ENCODE results near the gene DNM3.
A peak's percentile ranks its signal among the peaks of the same experiment; 100 is the strongest.

The DNM3 gene

DNA sequence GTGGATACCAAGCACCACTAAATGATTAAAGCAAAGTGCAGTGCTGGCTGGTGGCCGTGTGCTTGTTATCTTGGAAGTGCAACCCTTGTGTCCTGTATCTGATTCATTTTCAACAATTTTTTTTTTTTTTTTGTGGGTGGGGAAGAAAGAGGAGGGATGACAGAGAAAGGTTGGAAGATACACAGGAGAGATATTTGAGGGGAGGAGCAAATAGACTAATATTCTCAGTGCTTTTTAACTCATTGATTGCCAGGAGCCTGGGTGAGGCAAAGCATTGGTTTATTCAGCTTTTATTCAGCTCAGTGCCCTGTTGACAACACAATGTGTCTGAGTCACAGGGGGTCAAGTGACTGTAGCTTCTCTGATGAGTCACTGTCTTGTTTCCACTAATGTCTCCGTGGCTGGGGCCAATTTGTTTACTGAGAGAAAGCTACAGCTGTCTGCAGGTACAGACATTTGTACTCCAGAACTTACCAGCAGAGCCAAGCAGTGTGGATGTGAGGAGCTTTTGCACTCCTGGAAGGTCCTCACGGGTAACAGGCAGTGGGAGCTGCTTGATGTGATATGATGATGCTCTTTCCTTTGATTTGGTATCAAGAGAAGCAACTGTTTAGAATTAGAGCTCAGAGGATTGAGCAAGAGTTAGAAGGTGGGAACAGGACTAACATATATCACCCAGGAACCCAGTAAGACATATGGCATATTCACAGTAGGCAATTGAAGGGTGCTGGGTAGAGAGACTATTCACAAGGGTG is 23.6 kb upstream of the DNM3 start:
- TF ChIP-seq, protein P1, sequence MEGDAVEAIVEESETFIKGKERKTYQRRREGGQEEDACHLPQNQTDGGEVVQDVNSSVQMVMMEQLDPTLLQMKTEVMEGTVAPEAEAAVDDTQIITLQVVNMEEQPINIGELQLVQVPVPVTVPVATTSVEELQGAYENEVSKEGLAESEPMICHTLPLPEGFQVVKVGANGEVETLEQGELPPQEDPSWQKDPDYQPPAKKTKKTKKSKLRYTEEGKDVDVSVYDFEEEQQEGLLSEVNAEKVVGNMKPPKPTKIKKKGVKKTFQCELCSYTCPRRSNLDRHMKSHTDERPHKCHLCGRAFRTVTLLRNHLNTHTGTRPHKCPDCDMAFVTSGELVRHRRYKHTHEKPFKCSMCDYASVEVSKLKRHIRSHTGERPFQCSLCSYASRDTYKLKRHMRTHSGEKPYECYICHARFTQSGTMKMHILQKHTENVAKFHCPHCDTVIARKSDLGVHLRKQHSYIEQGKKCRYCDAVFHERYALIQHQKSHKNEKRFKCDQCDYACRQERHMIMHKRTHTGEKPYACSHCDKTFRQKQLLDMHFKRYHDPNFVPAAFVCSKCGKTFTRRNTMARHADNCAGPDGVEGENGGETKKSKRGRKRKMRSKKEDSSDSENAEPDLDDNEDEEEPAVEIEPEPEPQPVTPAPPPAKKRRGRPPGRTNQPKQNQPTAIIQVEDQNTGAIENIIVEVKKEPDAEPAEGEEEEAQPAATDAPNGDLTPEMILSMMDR (conservative IDR thresholded peaks at IDR 0.05; ENCODE audit: low read length), result no peak
- DNase-seq (ENCODE audit: low read depth), result peak; percentile 78
- no peak overlapping the region for H3K4me3 ChIP-seq (ENCODE audit: low read length)

DNA sequence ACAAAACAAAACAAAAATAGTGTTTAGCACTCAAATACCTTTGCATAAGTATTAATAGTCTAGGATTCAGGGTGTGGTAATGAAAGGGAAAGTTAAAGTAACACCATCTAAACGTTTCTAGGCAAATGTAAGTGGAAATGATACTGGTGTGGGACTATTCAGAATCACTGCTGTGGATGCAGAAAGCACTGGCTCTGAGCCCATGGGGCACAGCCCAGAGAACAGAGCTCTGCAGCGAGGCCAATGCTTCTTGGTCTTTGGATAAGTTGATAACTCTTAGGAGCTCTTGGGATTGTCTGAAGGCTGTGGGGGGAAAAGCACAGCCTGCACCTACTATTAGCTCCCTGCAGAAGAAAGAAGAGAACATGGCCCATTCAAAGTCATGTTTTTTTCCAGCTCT is 21.4 kb upstream of the DNM3 start:
- no peak for DNase-seq (ENCODE audit: low read depth)
- no peak overlapping the region for H3K4me3 ChIP-seq (ENCODE audit: low read length)
- TF ChIP-seq, protein P1 (conservative IDR thresholded peaks at IDR 0.05; ENCODE audit: low read length), result no peak

DNA sequence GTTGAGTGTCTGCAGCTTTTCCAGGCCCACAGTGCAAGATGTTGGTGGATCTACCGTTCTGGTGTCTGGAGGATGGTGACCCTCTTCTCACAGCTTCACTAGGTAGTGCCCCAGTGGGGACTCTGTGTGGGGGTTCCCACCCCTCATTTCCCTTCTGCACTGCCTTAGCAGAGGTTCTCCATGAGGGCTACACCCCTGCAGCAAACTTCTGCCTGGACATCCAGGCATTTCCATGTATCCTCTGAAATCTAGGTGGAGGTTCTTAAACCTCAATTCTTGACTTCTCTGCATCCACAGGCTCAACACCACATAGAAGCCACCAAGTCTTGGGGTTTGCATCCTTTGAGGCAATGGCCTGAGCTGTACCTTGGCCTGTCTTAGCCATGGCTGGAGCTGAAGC is 14.3 kb upstream of the DNM3 start:
- no peak overlapping the region for H3K4me3 ChIP-seq (ENCODE audit: low read length)
- no peak for DNase-seq (ENCODE audit: low read depth)
- TF ChIP-seq, protein P1 (conservative IDR thresholded peaks at IDR 0.05; ENCODE audit: low read length), result no peak

DNA sequence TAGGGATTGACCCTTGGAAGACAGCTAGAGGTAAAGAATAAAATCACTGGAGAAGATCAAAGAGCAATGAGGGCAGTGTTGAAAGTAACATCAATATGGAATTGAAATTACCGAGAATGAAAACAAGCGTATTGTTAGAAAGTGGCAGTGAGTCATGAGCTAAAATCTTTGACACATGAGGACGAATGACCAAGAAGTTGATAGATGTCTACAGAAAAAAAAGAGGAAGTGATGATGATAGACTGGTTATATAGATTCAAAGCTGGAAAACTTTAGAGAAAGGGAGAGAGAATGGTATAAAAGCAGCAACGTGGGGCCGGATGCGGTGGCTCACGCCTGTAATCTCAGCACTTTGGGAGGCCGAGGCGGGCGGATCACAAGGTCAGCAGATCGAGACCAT is 12.5 kb upstream of the DNM3 start:
- H3K4me3 ChIP-seq (ENCODE audit: low read length), result no peak overlapping the region
- TF ChIP-seq, protein P1 (conservative IDR thresholded peaks at IDR 0.05; ENCODE audit: low read length), result no peak
- DNase-seq (ENCODE audit: low read depth), result no peak

DNA sequence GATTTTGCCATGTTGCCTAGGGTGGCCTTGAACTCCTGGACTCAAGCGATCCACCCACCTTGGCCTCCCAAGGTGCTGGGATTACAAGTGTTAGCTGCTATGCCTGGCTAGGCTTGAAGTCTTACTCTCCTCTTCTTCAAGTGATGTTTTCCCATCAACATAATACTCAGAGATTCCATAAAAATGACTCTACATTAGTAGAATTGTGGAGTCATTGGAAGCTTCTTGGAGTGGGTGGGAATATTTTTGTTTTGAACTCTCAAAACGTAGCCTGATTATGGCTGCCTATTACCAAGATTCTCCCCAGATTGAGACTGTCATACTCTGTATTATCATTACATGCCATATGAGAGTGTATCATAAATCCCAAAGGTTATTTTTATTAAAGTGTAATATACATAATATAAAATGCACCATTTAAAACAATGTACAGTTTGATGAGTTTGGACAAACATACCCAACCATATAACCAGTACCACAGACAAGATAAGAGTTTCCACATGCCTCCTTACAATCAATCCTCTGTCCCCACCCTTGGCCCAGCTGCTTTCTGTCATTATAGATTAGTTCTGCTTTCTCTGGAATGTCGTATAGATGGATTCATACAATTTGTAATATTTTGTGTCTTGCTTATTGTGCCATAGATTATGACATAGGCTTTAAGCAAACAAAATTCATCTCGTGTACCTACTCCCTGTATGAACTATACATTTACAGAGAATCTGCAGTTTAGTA is 8.0 kb upstream of the DNM3 start:
- peak; percentile 66 for DNase-seq (ENCODE audit: low read depth)
- no peak overlapping the region for H3K4me3 ChIP-seq (ENCODE audit: low read length)
- TF ChIP-seq, protein P1 (conservative IDR thresholded peaks at IDR 0.05; ENCODE audit: low read length), result no peak

DNA sequence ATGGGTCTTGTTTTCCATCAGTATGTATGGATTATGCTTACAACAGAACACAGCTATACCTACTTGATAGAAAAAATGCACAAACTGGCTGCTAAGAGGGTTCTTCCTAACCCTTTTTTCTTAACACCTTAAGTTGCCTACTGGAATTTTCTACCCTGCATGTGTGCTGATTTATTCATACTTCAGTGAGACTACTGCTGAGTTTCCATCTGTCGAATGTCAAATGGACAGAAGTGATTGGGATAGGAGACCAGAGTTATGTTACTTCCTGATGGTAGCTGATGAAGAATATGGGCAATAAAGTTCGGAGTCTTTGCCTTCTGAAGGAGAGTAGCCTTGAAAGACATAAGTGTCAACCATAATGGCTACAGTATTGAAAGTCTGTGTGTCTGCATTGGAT is 6.5 kb upstream of the DNM3 start:
- no peak for DNase-seq (ENCODE audit: low read depth)
- TF ChIP-seq, protein P1 (conservative IDR thresholded peaks at IDR 0.05; ENCODE audit: low read length), result no peak
- H3K4me3 ChIP-seq (ENCODE audit: low read length), result no peak overlapping the region

DNA sequence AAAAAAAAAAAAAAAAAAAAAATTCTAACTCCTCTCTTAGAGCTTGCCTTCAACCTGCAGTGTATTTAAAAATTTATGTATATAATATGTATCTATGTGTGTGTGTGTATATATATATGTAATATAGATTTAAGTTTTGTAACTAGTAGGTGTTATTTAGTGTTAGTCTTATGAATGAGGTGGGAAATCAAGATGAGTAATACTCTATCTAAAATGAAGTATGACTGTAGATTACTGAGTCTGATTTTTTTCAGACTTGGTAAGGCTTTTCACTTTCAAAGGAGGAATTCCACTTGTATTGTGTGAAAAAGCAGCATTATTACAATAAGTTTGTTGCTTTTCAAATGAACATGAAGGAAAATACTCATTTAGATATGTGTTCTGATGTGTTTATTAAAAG is 5.4 kb upstream of the DNM3 start:
- TF ChIP-seq, protein P1 (conservative IDR thresholded peaks at IDR 0.05; ENCODE audit: low read length), result no peak
- H3K4me3 ChIP-seq (ENCODE audit: low read length), result no peak overlapping the region
- DNase-seq (ENCODE audit: low read depth), result no peak

Measured in AG10803 (cell line).